ENCODE results near the gene SLC25A41. TPM values are rescaled to one million over a fixed set of nuclear protein-coding genes. Genes with fewer than 3 reads are reported as not detected.

The SLC25A41 gene
- total RNA-seq, 4 donors from 2014 or later = 0.21 TPM; not detected in 3

- intact Hi-C loops (cut with DNase I; ENCODE audit: low total_unique reads) = no loop called here
- 68 to 89% methylated on average over 2 to 7 of the region's 7 CpGs for WGBS, 2 donors
- DNase-seq (ENCODE audit: low spot score in 2 of 2) = no peak
These were observed 46.4 kb upstream of the SLC25A41 start for GRCh38 chr19:6479836-6480398.

GRCh38 chr19:6478815-6479214 is 45.3 kb upstream of the SLC25A41 start:
- 86 to 91% methylated on average over 13 of the region's 13 CpGs for WGBS, 2 donors
- TF ChIP-seq POLR2A (IDR thresholded peaks at IDR 0.05) (no peak), CTCF (IDR thresholded peaks at IDR 0.05) (no peak)
- intact Hi-C loops (cut with DNase I; ENCODE audit: low total_unique reads) = no loop called here
- H3K4me3 ChIP-seq (ENCODE audit: low read depth, poor library complexity, severe bottlenecking) = no peak overlapping the region
- no peak for DNase-seq (ENCODE audit: low spot score in 2 of 2)

More at GRCh38 chr19:6479836-6480398, 46.4 kb upstream of the SLC25A41 start:
- no peak for TF ChIP-seq POLR2A (IDR thresholded peaks at IDR 0.05)
- no peak for TF ChIP-seq CTCF (IDR thresholded peaks at IDR 0.05)
- H3K4me3 ChIP-seq (ENCODE audit: low read depth, poor library complexity, severe bottlenecking) = no peak overlapping the region

GRCh38 chr19:6476896-6477431 is 43.4 kb upstream of the SLC25A41 start:
- no peak overlapping the region for H3K4me3 ChIP-seq (ENCODE audit: low read depth, poor library complexity, severe bottlenecking)
- TF ChIP-seq POLR2A (IDR thresholded peaks at IDR 0.05) (no peak), CTCF (IDR thresholded peaks at IDR 0.05) (no peak)
- no peak for DNase-seq (ENCODE audit: low spot score in 2 of 2)
- WGBS, 2 donors = 25 to 31% methylated on average over 15 to 28 of the region's 29 CpGs
- intact Hi-C loops (cut with DNase I; ENCODE audit: low total_unique reads) = no loop called here

- TF ChIP-seq POLR2A (IDR thresholded peaks at IDR 0.05) (no peak), CTCF (IDR thresholded peaks at IDR 0.05) (no peak)
- peak; percentile 47 to 90 for DNase-seq (ENCODE audit: low spot score in 2 of 2)
- no peak overlapping the region for H3K4me3 ChIP-seq (ENCODE audit: low read depth, poor library complexity, severe bottlenecking)
- intact Hi-C loops (cut with DNase I; ENCODE audit: low total_unique reads) = no loop called here
- WGBS, 2 donors = 9 to 16% methylated on average over 12 to 29 of the region's 33 CpGs
These were observed 42.8 kb upstream of the SLC25A41 start for GRCh38 chr19:6476155-6476895.

GRCh38 chr19:6475321-6476108 is 42.0 kb upstream of the SLC25A41 start:
- TF ChIP-seq CTCF (IDR thresholded peaks at IDR 0.05) (no peak), POLR2A (IDR thresholded peaks at IDR 0.05) (no peak)
- intact Hi-C loops (cut with DNase I; ENCODE audit: low total_unique reads) = no loop called here
- DNase-seq (ENCODE audit: low spot score in 2 of 2) = no peak
- WGBS, 2 donors = 15 to 16% methylated on average over 17 to 18 of the region's 52 CpGs
- H3K4me3 ChIP-seq (ENCODE audit: low read depth, poor library complexity, severe bottlenecking) = no peak overlapping the region

All from lower leg skin (tissue), 4 donors.